Measurements from ENCODE around the gene TMPRSS4.

Gene TMPRSS4

DNA sequence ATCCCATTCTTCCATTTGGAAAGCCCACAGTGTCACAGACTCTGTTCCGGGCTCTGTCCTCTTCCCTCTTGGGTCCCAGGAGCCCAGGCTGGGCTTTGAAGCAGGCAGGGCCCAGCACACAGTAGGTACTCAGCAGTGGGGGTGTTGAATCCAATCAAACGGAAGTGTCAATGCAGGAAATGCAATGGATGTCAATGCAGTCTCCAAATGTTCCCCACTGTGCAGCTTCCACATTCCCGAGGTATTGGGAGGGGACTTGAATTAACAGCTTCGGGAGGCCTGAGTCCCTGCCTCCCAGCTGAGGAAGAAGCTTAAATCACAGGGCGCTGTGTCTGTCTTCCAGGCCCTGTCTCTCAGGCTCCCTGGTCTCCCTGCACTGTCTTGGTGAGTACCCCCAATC lies 31.6 kb downstream of the TMPRSS4 start:
- DNase-seq, result no peak

DNA sequence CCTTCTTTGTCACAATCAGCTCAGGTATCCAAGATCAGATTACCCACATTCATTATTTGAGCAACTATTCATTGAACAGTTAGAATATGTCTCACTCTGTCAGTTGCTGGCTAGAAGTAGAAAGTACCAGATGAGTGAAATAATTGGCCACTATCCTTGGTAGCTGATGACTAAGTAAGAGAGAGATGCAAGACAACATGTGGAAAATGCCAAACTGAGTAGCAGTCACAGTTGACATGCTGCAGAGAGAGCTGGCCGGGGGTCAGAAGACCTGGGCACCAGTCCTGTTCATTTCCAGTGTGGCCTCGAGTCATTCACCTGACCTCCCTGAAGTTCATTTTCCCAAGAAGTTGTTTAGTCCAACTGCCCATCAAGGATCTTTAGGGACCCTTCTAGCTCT lies 32.4 kb downstream of the TMPRSS4 start:
- DNase-seq, result no peak

DNA sequence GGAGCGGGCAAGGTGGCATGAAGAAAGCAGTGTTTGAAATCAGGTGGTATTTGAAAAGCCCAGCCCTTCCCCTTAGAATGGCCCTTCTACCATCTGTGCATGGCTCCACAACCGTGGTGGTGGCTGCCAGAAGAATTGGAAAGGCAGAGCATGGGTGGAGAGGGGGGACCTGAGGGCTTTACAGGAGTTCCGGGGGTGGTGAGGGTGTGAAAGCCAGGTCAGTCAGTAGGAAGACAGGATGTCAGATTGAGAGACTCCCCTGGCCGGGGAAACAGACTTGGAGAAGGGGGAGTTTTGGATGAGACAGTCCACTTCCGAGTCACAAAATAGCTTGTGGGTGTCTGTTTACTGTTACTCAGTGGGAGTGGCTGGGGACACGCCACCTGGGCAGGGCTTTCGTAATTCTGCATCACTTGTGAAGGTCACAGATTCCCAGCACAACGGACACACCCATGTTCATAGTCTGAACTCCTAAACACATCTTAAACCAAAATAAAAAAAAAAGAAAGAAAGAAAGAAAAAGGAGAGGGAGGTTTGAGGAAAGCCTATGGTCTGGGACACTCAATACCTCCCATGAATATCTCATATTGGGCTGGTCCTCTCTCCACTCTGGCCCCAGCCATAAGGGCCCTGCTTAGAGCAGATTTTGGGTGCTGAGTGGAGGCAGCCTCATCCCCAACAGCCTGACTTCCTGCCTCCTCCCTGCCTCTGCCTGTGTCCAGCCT lies 34.3 kb downstream of the TMPRSS4 start:
- no peak for DNase-seq

DNA sequence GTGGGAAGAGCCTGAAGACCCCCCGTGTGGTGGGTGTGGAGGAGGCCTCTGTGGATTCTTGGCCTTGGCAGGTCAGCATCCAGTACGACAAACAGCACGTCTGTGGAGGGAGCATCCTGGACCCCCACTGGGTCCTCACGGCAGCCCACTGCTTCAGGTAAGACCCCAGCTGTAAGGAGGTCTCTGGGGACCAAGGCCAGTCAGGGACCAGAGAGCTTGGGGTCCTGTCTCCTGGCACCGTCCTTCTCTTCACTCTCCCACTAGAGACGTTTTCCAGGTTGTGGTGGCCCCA lies 34.8 kb downstream of the TMPRSS4 start:
- no peak for DNase-seq

DNA sequence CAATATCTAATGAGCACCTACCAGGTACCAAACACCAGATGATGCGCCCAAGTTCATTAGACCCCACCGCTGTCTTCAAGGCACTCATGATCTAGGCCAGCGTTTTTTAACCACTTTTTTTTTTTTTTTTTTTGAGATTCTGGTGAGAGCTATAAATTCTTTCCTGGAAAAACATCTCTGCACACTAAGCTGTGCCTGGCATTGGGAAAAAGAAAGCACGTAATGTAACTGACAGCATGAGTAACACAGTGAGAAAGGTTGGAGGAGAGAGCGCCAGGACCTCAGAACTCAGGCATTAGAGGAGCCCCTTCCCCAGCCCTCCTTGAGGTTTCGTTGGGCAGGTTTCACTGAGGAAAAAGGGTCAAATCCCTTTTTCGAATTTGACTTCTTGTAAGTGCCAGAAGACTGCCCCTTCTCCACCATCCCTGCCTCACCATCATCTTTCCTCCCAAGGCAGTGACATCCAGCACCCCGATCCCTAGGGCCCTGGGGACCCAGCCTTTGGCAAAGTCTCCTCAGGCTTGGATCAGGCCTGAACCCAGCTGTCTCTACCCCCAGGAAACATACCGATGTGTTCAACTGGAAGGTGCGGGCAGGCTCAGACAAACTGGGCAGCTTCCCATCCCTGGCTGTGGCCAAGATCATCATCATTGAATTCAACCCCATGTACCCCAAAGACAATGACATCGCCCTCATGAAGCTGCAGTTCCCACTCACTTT lies 36.0 kb downstream of the TMPRSS4 start:
- no peak for DNase-seq

DNA sequence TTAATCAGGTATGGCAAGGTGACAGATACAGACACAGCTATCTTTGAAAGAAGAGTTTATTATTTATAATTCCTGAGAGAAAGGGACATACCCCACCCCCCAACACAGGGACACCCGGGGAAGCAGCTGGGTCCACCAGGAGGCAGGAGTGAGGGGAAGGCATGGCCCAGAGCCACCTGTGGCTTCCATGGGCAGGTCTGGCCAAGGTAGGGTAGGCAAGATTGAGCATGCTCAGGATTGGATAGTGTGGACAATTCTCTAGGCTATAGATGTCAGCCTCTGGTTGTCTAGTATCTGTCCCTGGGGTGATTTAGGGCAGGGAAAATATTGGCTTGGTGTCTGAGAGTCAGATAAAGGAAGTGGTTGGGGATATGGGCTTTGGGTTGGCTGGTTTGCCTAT lies 37.4 kb downstream of the TMPRSS4 start:
- DNase-seq, result no peak

DNA sequence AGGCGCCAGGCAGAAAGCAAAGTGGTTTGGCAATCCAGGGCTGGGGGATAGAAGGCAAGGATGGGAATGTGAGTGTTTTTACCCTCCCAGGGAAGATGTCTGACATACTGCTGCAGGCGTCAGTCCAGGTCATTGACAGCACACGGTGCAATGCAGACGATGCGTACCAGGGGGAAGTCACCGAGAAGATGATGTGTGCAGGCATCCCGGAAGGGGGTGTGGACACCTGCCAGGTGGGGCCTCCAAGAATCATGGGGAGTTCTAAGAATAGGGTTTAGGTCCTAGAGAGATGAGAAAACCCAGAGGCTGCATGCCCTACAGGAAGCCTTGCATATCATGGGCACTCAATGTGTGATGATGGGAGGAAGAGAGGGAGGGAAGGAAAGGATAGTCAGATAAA lies 38.2 kb downstream of the TMPRSS4 start:
- no peak for DNase-seq

DNA sequence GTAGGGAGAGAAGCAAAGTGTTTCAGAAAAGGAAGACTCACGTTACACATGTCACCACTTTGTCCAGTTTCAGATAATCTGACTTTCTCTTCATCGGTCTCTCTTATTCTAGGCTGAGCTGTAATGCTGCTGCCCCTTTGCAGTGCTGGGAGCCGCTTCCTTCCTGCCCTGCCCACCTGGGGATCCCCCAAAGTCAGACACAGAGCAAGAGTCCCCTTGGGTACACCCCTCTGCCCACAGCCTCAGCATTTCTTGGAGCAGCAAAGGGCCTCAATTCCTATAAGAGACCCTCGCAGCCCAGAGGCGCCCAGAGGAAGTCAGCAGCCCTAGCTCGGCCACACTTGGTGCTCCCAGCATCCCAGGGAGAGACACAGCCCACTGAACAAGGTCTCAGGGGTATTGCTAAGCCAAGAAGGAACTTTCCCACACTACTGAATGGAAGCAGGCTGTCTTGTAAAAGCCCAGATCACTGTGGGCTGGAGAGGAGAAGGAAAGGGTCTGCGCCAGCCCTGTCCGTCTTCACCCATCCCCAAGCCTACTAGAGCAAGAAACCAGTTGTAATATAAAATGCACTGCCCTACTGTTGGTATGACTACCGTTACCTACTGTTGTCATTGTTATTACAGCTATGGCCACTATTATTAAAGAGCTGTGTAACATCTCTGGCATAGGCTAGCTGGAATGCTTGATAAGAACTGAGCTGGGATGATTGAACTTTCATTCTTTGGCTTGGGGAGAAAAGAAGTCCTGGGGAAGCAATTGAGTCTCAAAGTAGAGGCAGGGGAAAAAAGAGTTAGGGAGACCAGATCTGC lies 41.1 kb downstream of the TMPRSS4 start:
- no peak for DNase-seq

DNA sequence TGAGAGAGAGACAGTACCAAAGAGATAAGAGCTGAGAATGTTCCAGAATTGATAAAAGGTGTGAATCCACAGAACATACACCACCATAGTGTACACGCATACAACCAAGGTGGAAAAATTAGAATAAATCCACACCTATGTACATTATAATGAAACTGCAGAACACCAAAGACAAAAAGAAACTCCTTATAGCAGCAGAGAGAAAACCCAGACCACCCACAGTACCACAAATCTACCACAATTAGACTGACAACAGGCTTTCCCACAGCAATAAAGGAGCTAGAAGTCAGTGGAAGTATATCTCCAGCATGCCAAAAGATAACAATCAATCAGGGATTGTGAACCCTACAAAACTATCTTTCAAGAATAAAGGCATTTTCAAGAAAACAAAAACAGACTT lies 43.9 kb downstream of the TMPRSS4 start:
- DNase-seq, result no peak

DNA sequence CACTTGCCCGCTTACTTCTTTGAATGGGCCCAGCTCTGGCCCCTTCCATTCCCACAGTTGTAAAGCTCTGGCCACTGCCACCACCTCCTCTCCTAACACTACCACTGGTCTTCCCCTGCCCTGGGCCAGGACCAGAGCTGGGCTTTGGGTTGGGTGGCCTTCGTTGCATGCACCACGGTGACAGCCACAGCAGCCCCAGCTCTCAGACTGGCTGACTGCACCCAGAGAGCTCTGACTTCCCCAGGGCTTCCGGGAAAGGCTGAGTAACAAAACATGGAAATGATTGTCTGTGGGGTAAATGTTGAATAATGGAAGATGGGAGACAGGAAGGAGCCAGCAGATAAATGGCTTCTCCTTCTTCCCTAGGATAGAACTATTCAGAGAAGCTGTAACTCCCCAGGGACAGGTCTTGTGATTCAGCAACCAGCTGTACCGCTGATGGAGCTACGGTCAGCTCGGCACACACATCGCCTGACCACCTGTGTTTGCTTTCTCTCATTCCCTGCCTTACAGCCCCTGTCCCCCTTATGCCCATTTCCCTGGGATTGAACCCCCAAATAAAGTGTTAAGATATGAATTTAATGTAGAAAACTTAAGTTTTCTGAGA lies 48.2 kb downstream of the TMPRSS4 start:
- DNase-seq, result peak; percentile 72

DNA sequence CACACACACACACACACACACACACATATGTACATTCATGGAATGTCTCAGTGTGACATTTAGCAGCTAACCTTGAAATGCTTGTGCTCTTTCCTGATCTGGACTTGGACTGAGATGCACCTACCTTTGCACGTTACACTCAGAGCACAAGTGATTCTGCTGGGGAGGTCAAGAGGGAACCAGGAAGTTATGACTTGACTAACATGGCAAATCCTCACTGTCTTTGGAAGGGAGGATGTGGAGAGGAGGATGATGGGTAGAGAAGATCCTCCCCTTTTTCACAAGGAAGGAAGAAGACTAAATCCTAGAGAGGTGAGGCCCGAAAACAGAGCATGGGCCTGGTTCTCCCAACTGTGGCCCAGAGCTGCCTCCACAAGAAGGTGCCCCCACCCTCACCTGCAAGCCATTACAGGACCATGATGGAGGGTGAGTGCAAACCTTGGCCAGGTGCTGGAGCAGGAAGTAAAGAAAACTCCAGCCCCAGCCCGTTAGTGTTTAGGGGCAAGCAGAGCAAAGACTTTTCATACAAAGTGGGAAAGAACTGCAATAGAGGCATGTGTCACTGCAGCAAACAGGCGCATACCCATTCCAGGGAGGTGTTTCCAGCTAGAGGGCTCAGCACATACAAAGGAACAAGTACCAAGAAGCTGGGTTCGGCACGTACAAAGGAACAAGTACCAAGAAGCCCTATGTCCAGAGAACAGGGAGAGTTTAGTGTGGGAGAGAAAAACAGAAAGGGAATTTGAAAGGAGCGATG lies 49.4 kb downstream of the TMPRSS4 start:
- DNase-seq, result peak; percentile 28

DNA sequence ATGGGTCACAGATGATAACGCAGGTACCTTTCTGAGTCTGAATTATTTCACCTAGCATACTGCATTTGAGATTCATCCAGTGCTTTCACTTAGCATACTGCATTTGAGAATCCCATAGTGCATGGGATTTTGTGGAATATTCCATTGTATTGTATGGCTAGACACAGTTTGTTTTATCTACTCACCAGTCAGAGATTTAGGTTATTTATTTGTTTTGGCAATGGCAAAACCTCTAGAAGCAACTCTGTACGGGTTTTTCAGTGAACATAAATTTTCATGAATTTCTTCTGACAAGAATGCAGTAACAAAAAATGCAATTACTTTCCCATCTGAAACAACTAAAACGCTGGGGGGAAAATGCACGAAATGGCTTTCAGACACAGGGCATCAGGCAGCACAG lies 51.4 kb downstream of the TMPRSS4 start:
- DNase-seq, result no peak

DNA sequence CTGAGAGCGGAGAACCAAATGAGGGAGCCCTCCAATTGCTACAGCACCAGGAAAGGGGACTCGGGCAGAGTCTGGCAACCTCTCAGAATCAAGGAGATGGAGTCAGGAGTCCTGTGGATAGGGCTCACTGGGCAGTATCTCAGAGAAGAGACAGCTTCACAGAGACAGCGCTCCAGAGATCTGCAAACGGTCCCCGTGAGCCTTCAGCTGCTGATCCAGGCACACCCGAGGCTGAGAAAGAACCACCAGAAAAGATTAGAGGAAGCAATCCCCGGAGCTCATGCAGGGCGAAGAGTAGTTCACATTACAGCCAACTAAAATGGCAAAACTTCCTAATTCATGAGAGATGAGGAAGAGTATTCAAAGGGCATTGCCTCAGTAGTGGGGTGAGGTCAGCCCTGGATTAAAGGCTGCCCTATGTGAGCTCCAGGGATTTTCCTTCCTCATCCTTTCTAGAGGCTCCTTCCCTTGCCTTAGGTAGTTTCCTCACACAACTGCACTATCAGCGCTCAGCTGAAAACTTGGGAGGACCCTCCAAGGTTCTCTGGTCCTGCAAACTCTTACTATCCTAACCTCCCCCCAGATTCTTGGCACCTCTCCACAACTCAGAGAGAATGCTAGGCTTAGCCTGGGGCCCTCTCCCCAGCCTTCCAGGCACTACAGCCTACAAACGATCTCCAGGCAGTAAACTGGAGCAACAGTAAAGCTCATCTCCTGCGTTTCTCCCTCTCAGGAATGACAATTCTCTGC lies 52.0 kb downstream of the TMPRSS4 start:
- peak; percentile 71 for DNase-seq

DNA sequence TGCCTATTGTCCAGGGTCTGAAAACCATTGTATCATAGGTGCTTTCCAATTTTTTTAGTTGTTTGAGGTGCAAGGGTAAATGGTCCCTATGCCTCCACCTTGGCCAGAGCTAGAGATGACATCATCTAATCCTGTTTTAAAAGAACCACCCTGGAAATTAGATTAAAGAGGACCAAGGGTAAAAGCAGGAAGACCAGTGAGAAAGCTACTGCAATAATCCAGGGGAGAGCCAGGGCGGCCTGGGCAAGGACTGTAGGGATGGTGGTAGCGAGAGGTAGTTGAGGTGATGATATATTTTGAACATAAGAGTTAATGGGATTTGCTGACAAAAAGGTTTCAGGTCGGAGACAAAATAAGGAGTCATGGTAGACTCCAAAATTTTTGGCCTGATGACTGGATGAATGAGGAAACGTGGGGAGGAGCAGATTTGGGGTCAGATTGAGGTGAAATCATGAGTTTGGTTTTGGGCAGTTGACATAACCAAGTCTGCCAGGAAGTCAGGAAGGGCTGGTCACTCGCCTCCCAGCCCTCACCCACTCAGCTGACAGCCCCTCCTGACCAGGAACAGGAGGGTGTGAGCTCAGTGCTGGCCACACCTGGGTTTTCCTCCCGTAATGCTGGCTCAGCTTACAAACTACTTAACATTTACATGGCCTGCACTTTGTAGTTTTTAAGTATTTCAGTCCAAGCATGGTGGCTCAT lies 52.7 kb downstream of the TMPRSS4 start:
- DNase-seq, result peak; percentile 71

DNA sequence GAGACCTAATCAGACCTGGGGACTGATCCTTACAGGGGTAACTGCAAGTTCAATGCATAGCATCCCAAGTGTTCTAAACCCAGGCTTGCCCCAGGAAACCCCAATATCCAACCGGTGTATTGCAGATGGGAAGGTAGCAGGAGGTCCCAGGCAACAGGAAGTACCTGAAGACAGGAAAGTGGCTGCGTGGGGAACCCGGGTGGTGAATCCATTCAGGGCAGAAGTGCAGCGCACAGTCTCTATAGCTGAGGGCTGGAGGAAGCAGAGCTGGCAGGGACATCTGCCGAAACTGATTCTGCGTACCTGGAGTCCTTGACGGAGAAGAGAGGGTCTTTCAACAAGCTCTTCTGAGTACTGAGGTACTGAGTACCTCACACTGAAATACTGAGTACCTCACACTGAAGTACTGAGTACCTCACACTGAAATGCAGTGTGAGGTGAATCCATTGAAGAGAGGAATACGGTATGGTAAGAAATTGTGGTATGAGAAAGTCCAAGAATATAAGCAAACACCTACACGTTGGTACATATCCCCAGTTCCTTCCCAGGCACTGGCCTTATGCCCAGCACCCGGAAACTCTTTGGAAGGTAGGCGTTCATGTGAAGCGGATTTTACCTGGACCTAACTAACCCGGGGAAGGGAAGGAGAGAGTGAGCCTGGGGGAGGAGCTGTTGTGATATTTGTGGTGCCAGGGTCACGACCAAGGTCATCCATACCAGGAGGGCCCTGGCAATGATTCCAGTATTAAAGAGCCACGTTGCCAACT lies 55.7 kb downstream of the TMPRSS4 start:
- DNase-seq, result no peak

DNA sequence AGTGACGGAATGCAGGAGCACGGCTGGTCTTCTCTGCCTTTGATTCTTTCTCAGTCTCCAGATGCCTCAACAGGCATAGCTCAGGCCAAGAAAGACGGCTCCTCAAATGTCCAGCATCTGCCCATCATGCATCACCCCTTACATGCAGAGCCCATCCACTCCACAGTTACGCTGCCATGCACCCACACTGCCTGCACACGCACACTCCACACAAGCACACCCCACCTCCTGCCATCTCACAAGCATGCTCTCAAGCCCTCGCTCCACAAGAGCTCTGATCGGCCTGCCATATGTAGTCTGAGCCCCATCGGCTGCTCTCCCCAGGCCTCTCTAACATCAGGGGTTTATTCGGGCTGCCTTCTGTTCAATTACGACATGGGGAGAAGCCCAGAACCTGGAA lies 56.9 kb downstream of the TMPRSS4 start:
- DNase-seq, result no peak

DNA sequence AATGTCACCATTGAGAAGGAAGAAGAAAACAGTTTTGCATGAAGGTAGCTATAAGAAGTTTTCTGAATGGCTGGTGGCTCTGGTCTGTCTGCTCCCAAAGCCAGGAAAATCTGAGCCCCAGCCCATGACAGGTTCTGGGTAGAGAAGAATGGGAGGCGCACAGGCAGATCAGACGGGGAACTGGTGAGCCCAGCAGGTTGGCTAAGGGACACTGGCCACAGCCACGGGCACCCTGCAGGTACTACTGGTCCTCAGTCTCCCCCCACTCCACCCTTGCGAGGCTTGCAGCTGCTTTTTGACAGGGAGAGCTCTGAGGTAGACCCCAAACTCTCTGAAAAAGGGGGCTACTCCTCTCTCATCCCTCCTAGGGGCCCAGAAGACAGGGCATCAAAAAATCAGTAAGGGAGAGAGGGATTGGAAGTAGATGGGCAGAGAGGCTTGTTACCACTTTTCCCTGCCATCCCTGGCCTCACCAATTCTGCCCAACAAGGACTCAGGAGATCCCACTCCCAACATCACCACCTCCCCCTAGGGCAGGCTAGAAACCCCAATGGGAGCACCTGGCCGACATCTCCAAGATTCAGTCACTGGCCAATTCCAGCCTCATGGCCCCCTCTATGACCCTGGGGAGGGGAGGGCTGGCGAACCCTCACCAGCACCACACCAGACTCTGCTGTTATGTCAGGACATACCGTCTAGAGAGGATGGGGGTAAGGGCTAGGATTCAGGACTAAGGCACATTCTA lies 58.3 kb downstream of the TMPRSS4 start:
- DNase-seq, result no peak

DNA sequence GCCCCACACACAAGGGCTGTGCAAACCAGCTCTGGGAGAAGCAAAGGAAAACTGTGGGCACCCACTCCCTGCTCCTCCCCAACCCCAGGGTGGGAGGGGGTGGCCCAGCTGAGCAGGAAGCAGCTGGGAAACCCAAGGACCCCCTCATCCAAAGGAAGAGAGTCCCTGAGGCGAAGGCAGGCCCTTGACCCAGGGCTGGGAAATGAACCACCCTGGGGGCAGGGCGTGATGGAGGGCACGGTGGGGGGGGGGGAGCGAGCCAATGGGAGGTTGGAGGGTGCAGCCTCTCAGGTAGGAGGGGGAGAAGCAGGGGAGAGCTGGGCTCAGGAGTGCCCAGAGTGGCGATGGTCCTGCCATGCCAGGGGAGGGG lies 58.9 kb downstream of the TMPRSS4 start:
- DNase-seq, result no peak

DNA sequence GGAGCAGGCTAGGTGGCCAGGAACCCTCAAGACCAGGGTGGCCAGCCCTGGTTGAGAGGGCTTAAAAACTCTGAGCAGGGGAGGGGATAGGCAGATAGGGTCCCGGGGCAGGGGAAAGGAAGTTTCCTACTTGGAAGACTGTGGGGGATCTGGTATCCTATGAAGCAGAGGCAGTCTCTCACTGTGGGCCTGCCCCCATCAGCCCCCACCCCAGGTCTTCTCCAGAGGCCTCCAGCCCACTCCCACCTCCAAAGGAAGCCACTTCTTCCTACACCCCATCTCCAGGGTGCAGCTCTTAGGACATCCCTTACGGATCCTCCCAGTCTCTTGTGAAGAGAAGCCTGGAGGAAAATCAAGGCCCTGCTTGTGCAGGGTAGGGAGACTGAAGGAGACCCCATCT lies 59.5 kb downstream of the TMPRSS4 start:
- no peak for DNase-seq

DNA sequence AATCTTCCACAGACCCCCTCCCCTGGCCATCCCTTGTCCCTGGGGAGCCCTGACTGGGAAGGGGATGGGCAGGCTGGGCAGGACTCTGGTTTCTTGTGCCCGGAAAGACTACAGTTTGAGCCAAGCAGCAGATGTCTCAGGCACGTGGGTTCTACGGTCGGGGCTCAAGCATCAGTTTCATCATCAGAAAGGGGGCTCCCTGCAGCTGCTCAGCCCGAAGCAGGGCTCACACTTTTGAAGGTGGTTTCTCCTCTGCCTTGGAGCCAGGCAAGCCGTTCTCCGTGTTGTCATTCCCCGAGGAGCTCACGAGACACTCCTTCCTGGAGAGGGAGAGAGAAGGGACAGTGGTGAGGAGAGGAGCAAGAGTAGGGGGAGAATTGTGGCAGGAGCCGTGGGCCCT lies 59.9 kb downstream of the TMPRSS4 start:
- no peak for DNase-seq

Data from NCI-H82 (cell line).